Measurements from ENCODE around the gene PSMC1.
"Not testable (repeated sequence)": the region's sequence is repeated elsewhere in the genome, so short reads cannot be mapped to it uniquely, and the experiment has no call there.

Gene PSMC1

DNA sequence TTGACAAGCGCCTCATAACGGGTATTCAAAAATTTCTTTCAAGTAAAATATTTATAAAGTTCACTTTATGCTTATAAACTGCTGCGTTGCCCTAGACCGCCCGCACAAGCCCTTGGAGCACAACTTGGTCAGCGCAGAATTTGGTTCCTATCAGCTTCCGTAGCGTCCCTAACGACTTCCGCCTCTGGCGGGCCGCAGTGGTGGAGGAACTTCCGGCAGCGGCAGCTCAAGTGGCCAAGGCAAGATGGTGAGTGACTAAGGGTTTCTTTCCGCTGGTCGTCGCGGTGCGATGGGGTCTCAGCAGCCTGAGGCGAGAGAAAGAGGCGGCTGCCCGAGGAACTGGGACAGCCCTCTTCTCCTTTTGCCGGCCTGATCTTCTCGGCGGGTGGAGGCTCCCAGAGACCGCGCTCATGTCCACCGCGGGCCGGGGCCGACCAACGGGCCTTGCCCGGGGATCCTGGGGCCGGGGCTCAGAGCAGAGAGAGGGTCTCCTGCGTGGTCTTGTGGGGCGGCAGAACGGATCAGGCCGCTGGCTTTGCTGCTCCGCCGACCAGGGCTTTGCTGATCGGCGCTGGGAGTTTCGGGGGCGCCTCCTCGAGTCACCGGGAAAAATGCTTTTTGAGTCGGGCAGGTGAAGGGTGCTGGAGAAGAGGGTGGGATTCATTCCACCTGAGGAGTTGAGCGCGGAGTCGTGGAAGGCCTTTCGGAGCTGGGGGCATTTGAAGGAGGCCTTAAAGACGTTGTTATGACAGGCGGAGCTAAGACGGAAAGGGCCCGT is at the start of gene PSMC1:
Gene PSMC1, plus strand, starts transcription at position 200 of the 778 bp plus-strand sequence. Its CDS starts 45 bp downstream, at position 245.
- peak within 1 kb of the TSS; percentile 100 for H3K27ac Mint-ChIP-seq
- ATAC-seq = peak; percentile 98
- peaks cover 26% of the 10 kb centered on the region for H3K4me1 Mint-ChIP-seq

DNA sequence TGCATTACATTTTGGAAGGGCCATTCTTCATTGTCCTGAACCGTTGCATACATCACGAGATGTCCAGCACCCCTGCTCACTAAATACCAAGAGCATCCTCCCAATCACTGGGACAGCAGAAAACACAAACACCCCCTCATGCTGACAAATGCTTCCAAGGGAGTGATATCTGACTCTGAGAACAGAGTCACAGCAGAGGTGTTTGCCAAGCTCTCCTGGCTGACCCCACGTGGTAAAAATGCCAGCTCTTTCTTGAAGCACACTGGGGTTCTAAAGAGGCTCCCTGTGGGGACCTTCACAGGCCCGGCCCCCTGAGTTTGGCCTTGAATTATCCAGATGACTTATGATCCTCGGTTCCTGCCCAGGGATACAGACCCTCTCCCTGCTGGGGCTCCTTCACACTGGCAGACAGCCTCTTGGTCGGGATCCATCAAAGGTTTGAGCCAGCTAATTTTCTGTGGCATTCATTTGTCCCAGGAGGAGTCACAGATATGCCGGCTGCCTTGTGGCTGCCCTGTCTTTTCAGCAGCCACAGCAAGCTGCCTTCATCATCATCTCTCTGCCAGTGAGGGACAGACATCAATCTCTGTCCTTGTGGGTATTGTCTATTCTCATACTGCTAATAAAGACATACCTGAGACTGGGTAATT is 43.1 kb upstream of the PSMC1 start:
- no peaks in the 10 kb centered on the region for H3K9me3 Mint-ChIP-seq
- no peak for DNase-seq (ENCODE audit: low spot score in 2 of 2)
- no peaks in the 10 kb centered on the region for H3K4me1 Mint-ChIP-seq
- H3K4me3 Mint-ChIP-seq = no peak overlapping the region
- no peak for ATAC-seq
- no peak overlapping the region for H3K27ac Mint-ChIP-seq
- H3K36me3 Mint-ChIP-seq = no peaks in the 10 kb centered on the region

More for the DNA sequence above, at the start of gene PSMC1:
- peak; percentile 74 to 92 for DNase-seq (ENCODE audit: low spot score in 2 of 2)
- H3K4me3 Mint-ChIP-seq = peak within 1 kb of the TSS; percentile 99
- peaks cover 4% of the 10 kb centered on the region for H3K9me3 Mint-ChIP-seq
- H3K36me3 Mint-ChIP-seq = peaks cover 57% of the 10 kb centered on the region

GRCh38 chr14:90228478-90228877 is 27.9 kb upstream of the PSMC1 start:
- Mint-ChIP-seq H3K9me3 (peaks cover 5% of the 10 kb centered on the region), H3K4me3 (no peak overlapping the region), H3K4me1 (no peaks in the 10 kb centered on the region), H3K36me3 (no peaks in the 10 kb centered on the region), H3K27ac (no peak overlapping the region)
- no peak for DNase-seq (ENCODE audit: low spot score in 2 of 2)
- no peak for ATAC-seq

DNA sequence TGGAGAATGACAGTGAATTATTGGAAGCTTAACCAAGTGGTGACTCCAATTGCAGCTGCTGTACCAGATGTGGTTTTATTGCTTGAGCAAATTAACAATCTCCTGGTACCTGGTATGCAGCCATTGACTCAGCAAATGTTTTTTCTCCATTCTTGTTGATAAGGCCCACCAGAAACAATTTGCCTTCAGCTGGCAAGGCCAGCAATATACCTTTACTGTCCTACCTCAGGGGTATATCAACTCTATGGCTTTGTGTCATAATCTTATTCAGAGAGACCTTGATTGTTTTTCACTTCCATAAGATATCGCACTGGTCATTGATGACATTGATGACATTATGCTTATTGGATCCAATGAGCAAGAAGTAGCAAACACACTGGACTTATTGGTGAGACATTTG is 26.4 kb upstream of the PSMC1 start:
- H3K4me1 Mint-ChIP-seq; H3K9me3 Mint-ChIP-seq; ATAC-seq; H3K27ac Mint-ChIP-seq; H3K36me3 Mint-ChIP-seq; DNase-seq (ENCODE audit: low spot score in 2 of 2); H3K4me3 Mint-ChIP-seq: not testable (repeated sequence)

GRCh38 chr14:90235179-90235976 is 21.0 kb upstream of the PSMC1 start:
- Mint-ChIP-seq H3K36me3 (no peaks in the 10 kb centered on the region), H3K9me3 (peaks cover 22% of the 10 kb centered on the region), H3K27ac (no peak overlapping the region), H3K4me1 (peaks cover 5% of the 10 kb centered on the region), H3K4me3 (no peak overlapping the region)
- DNase-seq (ENCODE audit: low spot score in 2 of 2) (peak; percentile 67 to 86), ATAC-seq (peak; percentile 77)

GRCh38 chr14:90239139-90239538 is 17.2 kb upstream of the PSMC1 start:
- DNase-seq (ENCODE audit: low spot score in 2 of 2) (no peak), ATAC-seq (no peak)
- peaks cover 31% of the 10 kb centered on the region for H3K9me3 Mint-ChIP-seq
- no peaks in the 10 kb centered on the region for H3K36me3 Mint-ChIP-seq
- no peak overlapping the region for H3K4me3 Mint-ChIP-seq
- no peak overlapping the region for H3K27ac Mint-ChIP-seq
- peaks cover 5% of the 10 kb centered on the region for H3K4me1 Mint-ChIP-seq

DNA sequence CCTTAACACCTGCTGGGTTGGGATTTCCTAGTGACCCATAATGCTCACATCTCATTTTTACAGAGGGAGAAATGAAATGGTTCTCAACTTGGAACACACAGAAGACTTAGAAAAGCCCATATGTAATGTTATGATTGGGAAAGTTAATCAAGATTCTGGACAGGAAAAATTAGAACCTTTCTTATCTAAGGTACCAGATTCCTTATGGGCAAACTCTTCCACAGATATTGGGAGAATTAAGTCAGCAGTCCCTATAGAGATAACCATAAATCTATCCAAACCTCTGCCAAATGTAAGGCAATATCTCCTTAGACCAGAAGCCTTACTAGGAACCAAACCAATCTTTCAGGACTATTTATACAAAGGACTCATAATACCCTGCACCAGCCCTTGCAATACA is 13.9 kb upstream of the PSMC1 start:
- Mint-ChIP-seq H3K4me1 (no peaks in the 10 kb centered on the region), H3K9me3 (peaks cover 28% of the 10 kb centered on the region), H3K27ac (no peak overlapping the region), H3K4me3 (no peak overlapping the region), H3K36me3 (no peaks in the 10 kb centered on the region)
- ATAC-seq (no peak), DNase-seq (ENCODE audit: low spot score in 2 of 2) (no peak)

DNA sequence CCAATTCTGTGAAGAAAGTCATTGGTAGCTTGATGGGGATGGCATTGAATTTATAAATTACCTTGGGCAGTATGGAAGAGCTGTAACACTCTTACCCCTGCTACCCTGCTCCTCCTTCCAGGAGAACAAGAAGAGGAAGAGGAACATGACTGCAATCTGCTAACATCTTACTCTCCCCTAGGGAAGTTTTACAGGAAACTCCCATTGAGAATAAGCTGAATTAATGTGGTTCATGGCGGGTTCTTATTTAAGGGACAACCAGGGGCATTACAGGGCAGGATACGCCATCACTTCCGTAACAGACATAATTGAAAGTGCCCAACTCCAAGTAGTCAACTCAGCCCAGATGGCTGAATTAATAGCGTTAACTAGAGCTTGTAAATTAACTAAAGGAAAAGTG is 9.4 kb upstream of the PSMC1 start:
- no peak for DNase-seq (ENCODE audit: low spot score in 2 of 2)
- no peaks in the 10 kb centered on the region for H3K36me3 Mint-ChIP-seq
- no peaks in the 10 kb centered on the region for H3K9me3 Mint-ChIP-seq
- H3K4me1 Mint-ChIP-seq = no peaks in the 10 kb centered on the region
- ATAC-seq = no peak
- no peak overlapping the region for H3K27ac Mint-ChIP-seq
- H3K4me3 Mint-ChIP-seq = no peak overlapping the region

- not testable (repeated sequence) for H3K4me1 Mint-ChIP-seq; H3K4me3 Mint-ChIP-seq; H3K27ac Mint-ChIP-seq; H3K36me3 Mint-ChIP-seq; H3K9me3 Mint-ChIP-seq; DNase-seq (ENCODE audit: low spot score in 2 of 2); ATAC-seq
These were observed 8.9 kb upstream of the PSMC1 start for GRCh38 chr14:90247441-90247840.

GRCh38 chr14:90248594-90248993 is 7.8 kb upstream of the PSMC1 start:
- Mint-ChIP-seq H3K4me1 (no peaks in the 10 kb centered on the region), H3K27ac (no peak overlapping the region), H3K4me3 (no peak overlapping the region), H3K9me3 (no peaks in the 10 kb centered on the region), H3K36me3 (no peaks in the 10 kb centered on the region)
- DNase-seq (ENCODE audit: low spot score in 2 of 2) (no peak), ATAC-seq (no peak)

GRCh38 chr14:90253826-90254225 is 2.5 kb upstream of the PSMC1 start:
- no peak for ATAC-seq
- Mint-ChIP-seq H3K36me3 (peaks cover 30% of the 10 kb centered on the region), H3K9me3 (no peaks in the 10 kb centered on the region), H3K4me3 (no peak overlapping the region), H3K27ac (no peak overlapping the region), H3K4me1 (peaks cover 25% of the 10 kb centered on the region)
- DNase-seq (ENCODE audit: low spot score in 2 of 2) = no peak

DNA sequence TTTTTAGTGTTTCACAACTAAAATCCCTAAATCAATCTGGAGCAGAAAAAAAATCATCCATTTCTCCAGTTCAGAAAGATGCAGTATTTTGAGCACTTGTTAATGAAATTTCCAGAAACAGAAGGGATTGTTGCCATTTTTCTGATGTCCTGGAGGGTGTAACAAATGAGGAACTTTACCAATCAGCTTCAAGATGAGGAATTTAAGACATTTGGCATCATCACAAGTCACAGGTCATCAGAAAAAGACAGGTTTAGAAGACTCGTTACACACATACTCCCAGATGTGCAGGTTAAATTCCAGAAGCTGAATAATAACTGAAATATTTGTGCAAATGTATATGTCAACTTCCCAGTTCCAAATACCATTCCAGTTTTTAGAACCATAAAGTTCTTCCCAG is 482 bp upstream of the PSMC1 start:
- peaks cover 50% of the 10 kb centered on the region for H3K36me3 Mint-ChIP-seq
- DNase-seq (ENCODE audit: low spot score in 2 of 2) = no peak
- H3K4me3 Mint-ChIP-seq = peak overlapping the region; percentile 99
- H3K4me1 Mint-ChIP-seq = peaks cover 26% of the 10 kb centered on the region
- no peaks in the 10 kb centered on the region for H3K9me3 Mint-ChIP-seq
- H3K27ac Mint-ChIP-seq = peak overlapping the region; percentile 100
- ATAC-seq = no peak

GRCh38 chr14:90263748-90264449 is 7.5 kb downstream of the PSMC1 start:
- Mint-ChIP-seq H3K4me3 (no peak overlapping the region), H3K4me1 (peaks cover 12% of the 10 kb centered on the region), H3K27ac (peak overlapping the region; percentile 88), H3K9me3 (peaks cover 4% of the 10 kb centered on the region), H3K36me3 (peaks cover 100% of the 10 kb centered on the region)
- ATAC-seq (peak; percentile 70), DNase-seq (ENCODE audit: low spot score in 2 of 2) (no peak)

GRCh38 chr14:90266441-90267154 is 10.2 kb downstream of the PSMC1 start:
- peaks cover 100% of the 10 kb centered on the region for H3K36me3 Mint-ChIP-seq
- H3K4me1 Mint-ChIP-seq = peaks cover 12% of the 10 kb centered on the region
- H3K27ac Mint-ChIP-seq = peak overlapping the region; percentile 69
- H3K9me3 Mint-ChIP-seq = no peaks in the 10 kb centered on the region
- ATAC-seq (no peak), DNase-seq (ENCODE audit: low spot score in 2 of 2) (no peak)
- no peak overlapping the region for H3K4me3 Mint-ChIP-seq

Measured in stimulated activated effector memory CD8-positive, alpha-beta T cell treated with anti-CD3 and anti-CD28 coated beads, Interleukin-12 subunit alpha, Interleukin-12 subunit beta, amount 100 ng/mL, for 72 hours (primary cell).